ENCODE data around the gene KMT2E.

KMT2E gene

GRCh38 chr7:105101864-105102263, 87.9 kb downstream of the KMT2E start:
- no peak overlapping the region for H3K4me3 ChIP-seq (ENCODE audit: low read length)
- H3K27ac ChIP-seq (ENCODE audit: low read depth, low read length) = no peak overlapping the region
- H3K9ac ChIP-seq (ENCODE audit: low read depth, low read length) = no peak overlapping the region
- H3K9me3 ChIP-seq (ENCODE audit: insufficient read depth, low read depth, low read length) = no peaks in the 10 kb centered on the region
- peaks cover 95% of the 10 kb centered on the region for H3K36me3 ChIP-seq (ENCODE audit: insufficient read depth, low read length)
- H3K4me1 ChIP-seq (ENCODE audit: insufficient read depth, low read length) = no peaks in the 10 kb centered on the region
- 99% methylated on average over 3 of the region's 4 CpGs for WGBS
- H3K27me3 ChIP-seq (ENCODE audit: insufficient read depth, low read length) = no peaks in the 10 kb centered on the region

- no peaks in the 10 kb centered on the region for H3K9me3 ChIP-seq (ENCODE audit: insufficient read depth, low read depth, low read length)
- H3K27ac ChIP-seq (ENCODE audit: low read depth, low read length) = no peak overlapping the region
Observed at GRCh38 chr7:105102557-105103352, 88.8 kb downstream of the KMT2E start.

GRCh38 chr7:105105579-105105978, 91.6 kb downstream of the KMT2E start:
- no peaks in the 10 kb centered on the region for H3K27me3 ChIP-seq (ENCODE audit: insufficient read depth, low read length)
- no peak overlapping the region for H3K4me3 ChIP-seq (ENCODE audit: low read length)
- H3K9ac ChIP-seq (ENCODE audit: low read depth, low read length) = no peak overlapping the region
- H3K36me3 ChIP-seq (ENCODE audit: insufficient read depth, low read length) = peaks cover 100% of the 10 kb centered on the region
- no peak overlapping the region for H3K27ac ChIP-seq (ENCODE audit: low read depth, low read length)
- no peaks in the 10 kb centered on the region for H3K4me1 ChIP-seq (ENCODE audit: insufficient read depth, low read length)
- no peaks in the 10 kb centered on the region for H3K9me3 ChIP-seq (ENCODE audit: insufficient read depth, low read depth, low read length)
- WGBS = 93% methylated on average over 1 of the region's 2 CpGs

More at GRCh38 chr7:105102557-105103352, 88.8 kb downstream of the KMT2E start:
- H3K9ac ChIP-seq (ENCODE audit: low read depth, low read length) = no peak overlapping the region
- 95% methylated on average over 4 of the region's 4 CpGs for WGBS
- no peaks in the 10 kb centered on the region for H3K4me1 ChIP-seq (ENCODE audit: insufficient read depth, low read length)
- no peaks in the 10 kb centered on the region for H3K27me3 ChIP-seq (ENCODE audit: insufficient read depth, low read length)
- H3K4me3 ChIP-seq (ENCODE audit: low read length) = no peak overlapping the region
- H3K36me3 ChIP-seq (ENCODE audit: insufficient read depth, low read length) = peaks cover 98% of the 10 kb centered on the region

- H3K27me3 ChIP-seq (ENCODE audit: insufficient read depth, low read length) = no peaks in the 10 kb centered on the region
- no peaks in the 10 kb centered on the region for H3K9me3 ChIP-seq (ENCODE audit: insufficient read depth, low read depth, low read length)
- H3K27ac ChIP-seq (ENCODE audit: low read depth, low read length) = no peak overlapping the region
- no peaks in the 10 kb centered on the region for H3K4me1 ChIP-seq (ENCODE audit: insufficient read depth, low read length)
- H3K36me3 ChIP-seq (ENCODE audit: insufficient read depth, low read length) = peaks cover 100% of the 10 kb centered on the region
- no peak overlapping the region for H3K4me3 ChIP-seq (ENCODE audit: low read length)
- 95% methylated on average over 6 of the region's 6 CpGs for WGBS
- H3K9ac ChIP-seq (ENCODE audit: low read depth, low read length) = no peak overlapping the region
Observed at GRCh38 chr7:105106473-105106872, 92.5 kb downstream of the KMT2E start.

GRCh38 chr7:105107458-105107857, 93.5 kb downstream of the KMT2E start:
- Histone ChIP-seq H3K9ac (ENCODE audit: low read depth, low read length) (no peak overlapping the region), H3K4me1 (ENCODE audit: insufficient read depth, low read length) (no peaks in the 10 kb centered on the region), H3K27ac (ENCODE audit: low read depth, low read length) (no peak overlapping the region), H3K27me3 (ENCODE audit: insufficient read depth, low read length) (no peaks in the 10 kb centered on the region), H3K36me3 (ENCODE audit: insufficient read depth, low read length) (peaks cover 100% of the 10 kb centered on the region), H3K4me3 (ENCODE audit: low read length) (no peak overlapping the region), H3K9me3 (ENCODE audit: insufficient read depth, low read depth, low read length) (no peaks in the 10 kb centered on the region)
- 95% methylated on average over 9 of the region's 9 CpGs for WGBS

- no peak overlapping the region for H3K27ac ChIP-seq (ENCODE audit: low read depth, low read length)
- WGBS = 94% methylated on average over 11 of the region's 11 CpGs
Observed at GRCh38 chr7:105112440-105113418, 98.7 kb downstream of the KMT2E start.

GRCh38 chr7:105118612-105119600, 104.9 kb downstream of the KMT2E start:
- Histone ChIP-seq H3K4me3 (ENCODE audit: low read length) (no peak overlapping the region), H3K36me3 (ENCODE audit: insufficient read depth, low read length) (peaks cover 47% of the 10 kb centered on the region), H3K27ac (ENCODE audit: low read depth, low read length) (no peak overlapping the region; the same call in 1 of the 2 replicates), H3K27me3 (ENCODE audit: insufficient read depth, low read length) (no peaks in the 10 kb centered on the region), H3K4me1 (ENCODE audit: insufficient read depth, low read length) (peaks cover 16% of the 10 kb centered on the region), H3K9ac (ENCODE audit: low read depth, low read length) (no peak overlapping the region), H3K9me3 (ENCODE audit: insufficient read depth, low read depth, low read length) (no peaks in the 10 kb centered on the region)
- WGBS = 85% methylated on average over 9 of the region's 9 CpGs

More at GRCh38 chr7:105112440-105113418, 98.7 kb downstream of the KMT2E start:
- Histone ChIP-seq H3K4me3 (ENCODE audit: low read length) (no peak overlapping the region), H3K4me1 (ENCODE audit: insufficient read depth, low read length) (no peaks in the 10 kb centered on the region), H3K36me3 (ENCODE audit: insufficient read depth, low read length) (peaks cover 98% of the 10 kb centered on the region), H3K9ac (ENCODE audit: low read depth, low read length) (no peak overlapping the region), H3K9me3 (ENCODE audit: insufficient read depth, low read depth, low read length) (no peaks in the 10 kb centered on the region), H3K27me3 (ENCODE audit: insufficient read depth, low read length) (no peaks in the 10 kb centered on the region)

- H3K27ac ChIP-seq (ENCODE audit: low read depth, low read length) = no peak overlapping the region
- no peaks in the 10 kb centered on the region for H3K9me3 ChIP-seq (ENCODE audit: insufficient read depth, low read depth, low read length)
- no peaks in the 10 kb centered on the region for H3K27me3 ChIP-seq (ENCODE audit: insufficient read depth, low read length)
- peaks cover 17% of the 10 kb centered on the region for H3K4me1 ChIP-seq (ENCODE audit: insufficient read depth, low read length)
- peaks cover 26% of the 10 kb centered on the region for H3K36me3 ChIP-seq (ENCODE audit: insufficient read depth, low read length)
- WGBS = 93% methylated on average over 8 of the region's 8 CpGs
- H3K4me3 ChIP-seq (ENCODE audit: low read length) = no peak overlapping the region
- H3K9ac ChIP-seq (ENCODE audit: low read depth, low read length) = no peak overlapping the region
Observed at GRCh38 chr7:105122619-105123018, 108.6 kb downstream of the KMT2E start.

- H3K36me3 ChIP-seq (ENCODE audit: insufficient read depth, low read length) = peaks cover 23% of the 10 kb centered on the region
- H3K4me1 ChIP-seq (ENCODE audit: insufficient read depth, low read length) = peaks cover 2% of the 10 kb centered on the region; the same call in 1 of the 2 replicates
- no peaks in the 10 kb centered on the region for H3K9me3 ChIP-seq (ENCODE audit: insufficient read depth, low read depth, low read length)
- no peak overlapping the region for H3K4me3 ChIP-seq (ENCODE audit: low read length)
- H3K27ac ChIP-seq (ENCODE audit: low read depth, low read length) = no peak overlapping the region
- no peaks in the 10 kb centered on the region for H3K27me3 ChIP-seq (ENCODE audit: insufficient read depth, low read length)
- WGBS = 96% methylated on average over 12 of the region's 12 CpGs
- H3K9ac ChIP-seq (ENCODE audit: low read depth, low read length) = no peak overlapping the region
Observed at GRCh38 chr7:105125745-105126144, 111.7 kb downstream of the KMT2E start.

- H3K27ac ChIP-seq (ENCODE audit: low read depth, low read length) = no peak overlapping the region
- H3K36me3 ChIP-seq (ENCODE audit: insufficient read depth, low read length) = peaks cover 23% of the 10 kb centered on the region
- H3K4me3 ChIP-seq (ENCODE audit: low read length) = no peak overlapping the region
- H3K9me3 ChIP-seq (ENCODE audit: insufficient read depth, low read depth, low read length) = no peaks in the 10 kb centered on the region
- H3K4me1 ChIP-seq (ENCODE audit: insufficient read depth, low read length) = peaks cover 6% of the 10 kb centered on the region; the same call in 1 of the 2 replicates
- no peaks in the 10 kb centered on the region for H3K27me3 ChIP-seq (ENCODE audit: insufficient read depth, low read length)
- no peak overlapping the region for H3K9ac ChIP-seq (ENCODE audit: low read depth, low read length)
- WGBS = 94% methylated on average over 4 of the region's 4 CpGs
Observed at GRCh38 chr7:105126436-105126975, 112.5 kb downstream of the KMT2E start.

Data from HUES64 (cell line).